ENCODE measurements around the gene KMT5B.

DNA sequence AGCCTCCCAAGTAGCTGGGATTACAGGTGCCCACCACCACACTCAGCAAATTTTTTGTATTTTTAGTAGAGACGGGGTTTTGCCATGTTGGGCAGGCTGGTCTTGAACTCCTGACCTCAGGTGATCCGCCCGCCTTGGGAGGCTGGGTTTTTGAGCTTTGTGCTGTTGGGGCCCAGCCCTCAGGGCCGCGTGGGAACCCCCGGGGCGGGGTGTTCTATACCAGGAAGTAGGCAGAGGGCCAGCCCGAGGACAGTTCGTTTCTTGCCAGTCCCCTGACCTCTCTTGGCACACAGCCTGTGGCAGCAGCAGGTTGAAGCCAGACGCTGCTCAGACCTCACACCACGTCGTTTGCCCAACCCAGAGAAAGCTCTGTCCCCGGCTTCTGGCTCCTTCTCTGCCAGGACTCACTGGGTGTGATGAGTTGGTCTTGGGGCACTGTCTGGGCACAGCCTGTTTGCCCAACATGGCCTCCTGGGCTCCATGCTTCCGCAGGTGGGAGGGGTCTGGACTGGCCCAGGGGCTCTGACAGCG lies 67.0 kb downstream of the KMT5B start:
- TF ChIP-seq POLR2A (IDR thresholded peaks at IDR 0.05): no peak
- TF ChIP-seq, protein P1, sequence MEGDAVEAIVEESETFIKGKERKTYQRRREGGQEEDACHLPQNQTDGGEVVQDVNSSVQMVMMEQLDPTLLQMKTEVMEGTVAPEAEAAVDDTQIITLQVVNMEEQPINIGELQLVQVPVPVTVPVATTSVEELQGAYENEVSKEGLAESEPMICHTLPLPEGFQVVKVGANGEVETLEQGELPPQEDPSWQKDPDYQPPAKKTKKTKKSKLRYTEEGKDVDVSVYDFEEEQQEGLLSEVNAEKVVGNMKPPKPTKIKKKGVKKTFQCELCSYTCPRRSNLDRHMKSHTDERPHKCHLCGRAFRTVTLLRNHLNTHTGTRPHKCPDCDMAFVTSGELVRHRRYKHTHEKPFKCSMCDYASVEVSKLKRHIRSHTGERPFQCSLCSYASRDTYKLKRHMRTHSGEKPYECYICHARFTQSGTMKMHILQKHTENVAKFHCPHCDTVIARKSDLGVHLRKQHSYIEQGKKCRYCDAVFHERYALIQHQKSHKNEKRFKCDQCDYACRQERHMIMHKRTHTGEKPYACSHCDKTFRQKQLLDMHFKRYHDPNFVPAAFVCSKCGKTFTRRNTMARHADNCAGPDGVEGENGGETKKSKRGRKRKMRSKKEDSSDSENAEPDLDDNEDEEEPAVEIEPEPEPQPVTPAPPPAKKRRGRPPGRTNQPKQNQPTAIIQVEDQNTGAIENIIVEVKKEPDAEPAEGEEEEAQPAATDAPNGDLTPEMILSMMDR (IDR thresholded peaks at IDR 0.05): no peak
- TF ChIP-seq POLR2AphosphoS5 (IDR thresholded peaks at IDR 0.05): peak in 1 of 3 donors; percentile 16
- TF ChIP-seq EP300 (IDR thresholded peaks at IDR 0.05): no peak
